Mesendoderm (in vitro differentiated cells): ENCODE data around the gene ENDOV.
"Not testable (repeated sequence)": the region's sequence is repeated elsewhere in the genome, so short reads cannot be mapped to it uniquely, and the experiment has no call there.

Source experiments
- DNase-seq: peaks from one replicate; pipeline ENCODE4 v3.0.0; 2013
- H2AK5ac ChIP-seq: 2 replicates; pipeline ENCODE4 v1.6.1; 2013; ENCODE audit warnings: low read length, inconsistent platforms
- H2BK120ac ChIP-seq: 2 replicates; pipeline ENCODE4 v1.6.1; 2013; ENCODE audit warnings: low read depth, mild to moderate bottlenecking, low read length, moderate library complexity, mixed read lengths
- H2BK15ac ChIP-seq: replicated peaks from 2 replicates; pipeline ENCODE4 v1.6.1; 2013; ENCODE audit warnings: low read depth, mild to moderate bottlenecking, moderate library complexity
- H2BK5ac ChIP-seq: 2 replicates; pipeline ENCODE4 v1.6.1; 2013; ENCODE audit warnings: low read length, inconsistent platforms
- H3K18ac ChIP-seq: 2 replicates; pipeline ENCODE4 v1.6.1; 2013; ENCODE audit warnings: mild to moderate bottlenecking, low read length, mixed read lengths
- H3K23ac ChIP-seq: one replicate; pipeline ENCODE4 v1.6.1; 2013; ENCODE audit warnings: low read length
- H3K27ac ChIP-seq: 2 replicates; pipeline ENCODE4 v1.5.1; 2013; ENCODE audit warnings: low read depth, mild to moderate bottlenecking, inconsistent platforms, low read length, moderate library complexity
- H3K27me3 ChIP-seq: 2 replicates; pipeline ENCODE4 v1.6.1; 2013; ENCODE audit warnings: low read length, control low read depth, mild to moderate bottlenecking, inconsistent platforms; ENCODE audit not compliant: insufficient read depth, poor library complexity
- H3K36me3 ChIP-seq: 2 replicates; pipeline ENCODE4 v1.6.1; 2013; ENCODE audit warnings: low read length, inconsistent platforms; ENCODE audit not compliant: control insufficient read depth, insufficient read depth
- H3K4ac ChIP-seq: one replicate; pipeline ENCODE4 v1.6.1; 2013; ENCODE audit warnings: low read depth, mild to moderate bottlenecking, low read length, moderate library complexity
- H3K4me1 ChIP-seq: 2 replicates; pipeline ENCODE4 v1.6.1; 2013; ENCODE audit warnings: low read depth, low read length, inconsistent platforms; ENCODE audit not compliant: control insufficient read depth
- H3K4me2 ChIP-seq: 2 replicates; pipeline ENCODE4 v1.6.1; 2013; ENCODE audit warnings: low read length
- H3K4me3 ChIP-seq: 2 replicates; pipeline ENCODE4 v1.5.1; 2013; ENCODE audit warnings: mild to moderate bottlenecking, low read length
- H3K56ac ChIP-seq: one replicate; pipeline ENCODE4 v1.6.1; 2013; ENCODE audit warnings: low read length
- H3K79me1 ChIP-seq: 2 replicates; pipeline ENCODE4 v1.6.1; 2013; ENCODE audit warnings: low read length, inconsistent platforms
- H3K79me2 ChIP-seq: 2 replicates; pipeline ENCODE4 v1.6.1; 2013; ENCODE audit warnings: mild to moderate bottlenecking, low read length; ENCODE audit not compliant: control insufficient read depth, insufficient read depth
- H3K9ac ChIP-seq: 2 replicates; pipeline ENCODE4 v1.6.1; 2013; ENCODE audit warnings: low read length, inconsistent platforms
- H4K5ac ChIP-seq: one replicate; pipeline ENCODE4 v1.6.1; 2013; ENCODE audit warnings: low read length
- H4K8ac ChIP-seq: one replicate; pipeline ENCODE4 v1.6.1; 2013; ENCODE audit warnings: low read depth, mild to moderate bottlenecking, control low read depth, low read length, moderate library complexity
- WGBS: extraction: QIAGEN DNeasy Blood & Tissue Kit; methylation state at CpG from one replicate; pipeline ENCODE4 v1.1.7; 2013; ENCODE audit warnings: low lambda C conversion rate, missing lambda C conversion rate; ENCODE audit not compliant: insufficient coverage; ENCODE audit errors: extremely low coverage; 5-methylcytosine and 5-hydroxymethylcytosine counted together

The ENDOV gene

DNA sequence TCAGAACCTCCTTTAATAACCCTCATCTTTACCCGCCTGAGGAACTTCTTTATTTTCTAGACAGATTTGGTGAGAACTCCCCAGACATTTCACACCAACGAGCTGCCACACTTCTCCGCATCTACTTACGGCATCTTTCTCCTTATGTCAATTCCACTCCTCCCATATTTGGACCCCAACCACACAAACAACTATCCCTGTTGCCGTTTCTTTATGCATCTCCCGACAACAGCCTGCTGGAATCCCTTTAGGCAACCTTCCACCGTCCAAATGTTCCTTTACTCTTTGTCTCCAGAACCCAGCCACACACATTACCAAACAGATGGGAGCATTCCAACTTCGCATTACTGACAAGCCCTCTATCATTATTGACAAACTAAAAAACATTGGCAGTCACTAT is 8.8 kb upstream of the ENDOV start:
- no peak overlapping the region for H4K5ac ChIP-seq
- H3K4me2 ChIP-seq = no peak overlapping the region
- no peak for DNase-seq
- no peak overlapping the region for H2BK5ac ChIP-seq
- no peak overlapping the region for H3K4ac ChIP-seq
- no peak overlapping the region for H4K8ac ChIP-seq
- no peaks in the 10 kb centered on the region for H3K4me1 ChIP-seq
- no peak overlapping the region for H2BK15ac ChIP-seq
- H3K4me3 ChIP-seq = no peak overlapping the region
- no peaks in the 10 kb centered on the region for H3K36me3 ChIP-seq
- no CpG with 5 or more reads among the region's 8 CpGs for WGBS
- no peaks in the 10 kb centered on the region for H3K79me1 ChIP-seq
- H3K56ac ChIP-seq = no peak overlapping the region
- no peaks in the 10 kb centered on the region for H3K79me2 ChIP-seq
- no peak overlapping the region for H2BK120ac ChIP-seq
- H2AK5ac ChIP-seq = no peak overlapping the region
- no peak overlapping the region for H3K23ac ChIP-seq
- no peak overlapping the region for H3K18ac ChIP-seq
- H3K27me3 ChIP-seq = no peaks in the 10 kb centered on the region
- no peak overlapping the region for H3K9ac ChIP-seq
- H3K27ac ChIP-seq = no peak overlapping the region

DNA sequence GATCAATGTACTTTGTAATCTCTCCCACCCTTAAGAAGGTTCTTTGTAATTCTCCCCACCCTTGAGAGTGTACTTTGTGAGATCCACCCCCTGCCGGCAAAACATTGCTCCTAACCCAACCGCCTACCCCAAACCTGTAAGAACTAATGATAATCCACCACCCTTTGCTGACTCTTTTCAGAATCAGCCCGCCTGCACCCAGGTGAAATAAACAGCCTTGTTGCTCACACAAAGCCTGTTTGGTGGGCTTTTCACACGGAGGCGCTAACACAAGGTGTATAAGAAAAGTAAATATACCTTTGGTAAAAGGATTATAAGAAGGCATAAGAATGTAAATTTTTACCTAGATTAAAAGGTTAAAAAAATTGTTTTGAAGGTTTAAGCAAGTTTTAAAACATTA is 7.0 kb upstream of the ENDOV start:
- DNase-seq = peak; percentile 14
- H3K79me2 ChIP-seq, H3K18ac ChIP-seq, H3K4ac ChIP-seq, H2BK120ac ChIP-seq, H2BK5ac ChIP-seq, H3K4me1 ChIP-seq, H2AK5ac ChIP-seq, H3K9ac ChIP-seq, H3K23ac ChIP-seq, H3K36me3 ChIP-seq, H2BK15ac ChIP-seq, H4K5ac ChIP-seq, H3K56ac ChIP-seq, H3K4me2 ChIP-seq, H4K8ac ChIP-seq, H3K79me1 ChIP-seq, H3K4me3 ChIP-seq, H3K27ac ChIP-seq, H3K27me3 ChIP-seq: not testable (repeated sequence)
- no CpG with 5 or more reads among the region's 5 CpGs for WGBS

DNA sequence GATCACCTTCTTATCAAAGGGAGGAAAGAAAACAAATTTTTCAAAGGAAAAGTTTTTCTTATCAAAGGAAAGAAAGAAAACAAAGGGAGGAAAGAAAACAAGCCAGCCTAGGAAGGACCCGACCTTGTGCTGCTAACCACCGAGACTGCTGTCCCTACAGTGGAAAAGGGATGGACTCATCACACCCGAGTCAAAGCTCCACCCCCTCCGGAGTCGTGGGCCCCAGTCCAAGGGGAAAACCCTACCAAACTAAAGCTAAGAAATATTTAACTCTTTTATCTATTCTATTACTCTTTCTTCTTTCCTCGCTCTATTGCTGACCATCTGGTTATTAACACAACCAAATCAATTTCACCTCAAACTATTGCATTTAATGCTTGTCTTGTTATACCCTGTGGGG is 6.1 kb upstream of the ENDOV start:
- H3K9ac ChIP-seq = no peak overlapping the region
- peaks cover 3% of the 10 kb centered on the region for H3K27me3 ChIP-seq
- no peak overlapping the region for H2BK120ac ChIP-seq
- WGBS = no CpG with 5 or more reads among the region's 6 CpGs
- H3K18ac ChIP-seq = no peak overlapping the region
- no peak overlapping the region for H4K8ac ChIP-seq
- H3K79me2 ChIP-seq = no peaks in the 10 kb centered on the region
- H3K4ac ChIP-seq = no peak overlapping the region
- peak overlapping the region; percentile 45 for H3K23ac ChIP-seq
- no peaks in the 10 kb centered on the region for H3K4me1 ChIP-seq
- H3K36me3 ChIP-seq = no peaks in the 10 kb centered on the region
- H2AK5ac ChIP-seq = no peak overlapping the region
- no peaks in the 10 kb centered on the region for H3K79me1 ChIP-seq
- H3K4me3 ChIP-seq = no peak overlapping the region
- no peak overlapping the region for H2BK5ac ChIP-seq
- no peak overlapping the region for H2BK15ac ChIP-seq
- no peak overlapping the region for H3K27ac ChIP-seq
- no peak overlapping the region for H4K5ac ChIP-seq
- H3K56ac ChIP-seq = no peak overlapping the region
- no peak for DNase-seq
- no peak overlapping the region for H3K4me2 ChIP-seq

DNA sequence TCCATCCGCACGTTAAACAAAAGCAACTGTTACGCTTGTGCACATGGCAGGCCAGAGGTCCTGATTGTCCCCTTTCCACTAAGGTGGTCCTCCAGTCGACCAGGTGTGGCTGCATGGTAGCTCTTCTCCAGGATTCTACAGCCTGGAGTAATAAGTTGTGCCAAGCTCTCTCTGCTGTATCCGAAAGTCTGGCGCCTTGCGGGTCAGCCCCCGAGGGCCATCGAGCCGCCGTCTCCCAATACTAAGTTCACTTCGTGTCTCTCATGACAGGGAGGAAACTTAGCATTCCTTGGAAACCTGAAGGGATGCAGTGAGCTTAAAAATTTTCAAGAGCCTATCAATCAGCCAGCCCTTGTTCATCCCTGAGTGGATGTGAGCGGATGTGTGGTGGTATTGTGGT is 5.3 kb upstream of the ENDOV start:
- H3K27me3 ChIP-seq = peaks cover 7% of the 10 kb centered on the region
- DNase-seq = no peak

DNA sequence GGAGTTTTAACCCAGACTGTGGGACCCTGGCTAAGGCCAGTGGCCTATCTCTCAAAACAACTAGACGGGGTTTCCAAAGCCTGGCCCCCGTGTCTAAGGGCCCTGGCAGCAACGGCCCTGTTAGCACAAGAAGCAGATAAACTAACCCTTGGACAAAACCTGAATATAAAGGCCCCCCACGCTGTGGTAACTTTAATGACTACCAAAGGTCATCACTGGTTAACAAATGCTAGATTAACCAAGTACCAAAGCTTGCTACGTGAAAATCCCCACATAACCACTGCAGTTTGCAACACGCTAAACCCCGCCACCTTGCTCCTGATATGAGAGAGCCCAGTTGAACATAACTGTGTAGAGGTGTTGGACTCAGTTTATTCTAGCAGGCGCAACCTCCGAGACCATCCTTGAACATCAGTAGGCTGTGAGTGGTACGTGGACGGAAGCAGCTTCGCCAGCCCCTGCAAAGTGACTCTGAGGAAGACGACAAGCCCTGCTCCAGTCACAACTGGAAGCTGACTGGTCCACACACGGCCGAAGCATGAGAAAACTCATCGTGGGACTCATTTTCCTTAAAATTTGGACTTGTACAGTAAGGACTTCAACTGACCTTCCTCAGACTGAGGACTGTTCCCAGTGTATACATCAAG is 4.4 kb upstream of the ENDOV start:
- not testable (repeated sequence) for H3K36me3 ChIP-seq, H3K23ac ChIP-seq, H3K56ac ChIP-seq, H3K79me2 ChIP-seq, H3K4ac ChIP-seq, H3K27ac ChIP-seq, H3K4me3 ChIP-seq, H2AK5ac ChIP-seq, H3K79me1 ChIP-seq, H3K4me1 ChIP-seq, H3K18ac ChIP-seq, H2BK120ac ChIP-seq, H4K8ac ChIP-seq, H2BK5ac ChIP-seq, H4K5ac ChIP-seq, H3K4me2 ChIP-seq, H3K27me3 ChIP-seq, H2BK15ac ChIP-seq, DNase-seq, H3K9ac ChIP-seq
- no CpG with 5 or more reads among the region's 16 CpGs for WGBS

More for the DNA sequence above, 5.3 kb upstream of the ENDOV start:
- Histone ChIP-seq H2BK120ac (no peak overlapping the region), H3K27ac (no peak overlapping the region), H4K8ac (no peak overlapping the region), H3K79me2 (no peaks in the 10 kb centered on the region), H3K4ac (no peak overlapping the region), H4K5ac (no peak overlapping the region), H2BK15ac (no peak overlapping the region), H2AK5ac (no peak overlapping the region), H3K36me3 (no peaks in the 10 kb centered on the region), H3K79me1 (no peaks in the 10 kb centered on the region), H3K9ac (no peak overlapping the region), H3K23ac (no peak overlapping the region), H3K4me2 (no peak overlapping the region), H2BK5ac (no peak overlapping the region), H3K18ac (no peak overlapping the region), H3K4me3 (no peak overlapping the region), H3K4me1 (no peaks in the 10 kb centered on the region), H3K56ac (no peak overlapping the region)
- no CpG with 5 or more reads among the region's 13 CpGs for WGBS
